DOHH2 (cell line): ENCODE data around the gene GALNT17.
"Not testable (repeated sequence)": the region's sequence is repeated elsewhere in the genome, so short reads cannot be mapped to it uniquely, and the experiment has no call there.

ENCODE experiments used
- H3F3A ChIP-seq: fragments of 200-600 bp; sonication (generic), shearing (Covaris generic); 2 replicates; pipeline ENCODE4 v1.6.0; 2016; ENCODE audit warnings: antibody characterized with exemption, mild to moderate bottlenecking; ENCODE audit not compliant: control insufficient read depth, insufficient read depth
- H3K27ac ChIP-seq: fragments of 200-600 bp; sonication (generic); 2 replicates; pipeline ENCODE4 v1.5.1; 2014; ENCODE audit warnings: low read depth, mild to moderate bottlenecking, low read length, moderate library complexity
- H3K27me3 ChIP-seq: fragments of 200-600 bp; sonication (generic); 2 replicates; pipeline ENCODE4 v1.6.1; 2014; ENCODE audit warnings: mild to moderate bottlenecking, low read length, mixed read lengths; ENCODE audit not compliant: control insufficient read depth
- H3K36me3 ChIP-seq: fragments of 200-600 bp; sonication (generic); 2 replicates; pipeline ENCODE4 v1.6.1; 2014; ENCODE audit warnings: mild to moderate bottlenecking, low read length, moderate library complexity, mixed read lengths; ENCODE audit not compliant: control insufficient read depth
- H3K4me1 ChIP-seq: fragments of 200-600 bp; sonication (generic); 2 replicates; pipeline ENCODE4 v1.6.1; 2014; ENCODE audit warnings: mild to moderate bottlenecking, low read length, mixed read lengths; ENCODE audit not compliant: control insufficient read depth
- H3K4me2 ChIP-seq: fragments of 200-600 bp; sonication (generic); 2 replicates; pipeline ENCODE4 v1.6.0; 2014; ENCODE audit warnings: mild to moderate bottlenecking, low read length, moderate library complexity
- H3K4me3 ChIP-seq: fragments of 200-600 bp; sonication (generic); 2 replicates; pipeline ENCODE4 v1.5.1; 2014; ENCODE audit warnings: mild to moderate bottlenecking, low read length, mixed read lengths
- H3K79me2 ChIP-seq: fragments of 200-600 bp; sonication (generic); 2 replicates; pipeline ENCODE4 v1.6.1; 2014; ENCODE audit warnings: mild to moderate bottlenecking, low read length, mixed read lengths; ENCODE audit not compliant: control insufficient read depth
- H3K9me2 ChIP-seq: fragments of 200-600 bp; sonication (generic); replicated peaks from 2 replicates; pipeline ENCODE4 v1.6.1; 2014; ENCODE audit warnings: mild to moderate bottlenecking, low read length, mixed read lengths; ENCODE audit not compliant: control insufficient read depth
- H3K9me3 ChIP-seq: fragments of 200-600 bp; sonication (generic); 2 replicates; pipeline ENCODE4 v1.6.1; 2014; ENCODE audit warnings: antibody characterized with exemption, low read length, mixed read lengths; ENCODE audit not compliant: control insufficient read depth, insufficient read depth
- H4K20me1 ChIP-seq: fragments of 200-600 bp; sonication (generic); 2 replicates; pipeline ENCODE4 v1.6.0; 2014; ENCODE audit warnings: low read depth, mild to moderate bottlenecking, antibody characterized with exemption, low read length, moderate library complexity; ENCODE audit not compliant: control insufficient read depth, insufficient read depth
- EZH2phosphoT487 ChIP-seq: fragments of 200-600 bp; sonication (generic); IDR thresholded peaks from 2 replicates; pipeline ENCODE4 v1.6.1; 2017; ENCODE audit warnings: borderline replicate concordance, mild to moderate bottlenecking, antibody characterized with exemption, low read length, moderate library complexity, mixed read lengths
- TF ChIP-seq, protein P1 (sequence below): fragments of 200-600 bp; sonication (generic); IDR thresholded peaks from one replicate; pipeline ENCODE4 v1.5.1; 2014; ENCODE audit warnings: antibody characterized with exemption, mild to moderate bottlenecking, low read depth, low read length; ENCODE audit not compliant: poor library complexity, severe bottlenecking

GALNT17 gene

DNA sequence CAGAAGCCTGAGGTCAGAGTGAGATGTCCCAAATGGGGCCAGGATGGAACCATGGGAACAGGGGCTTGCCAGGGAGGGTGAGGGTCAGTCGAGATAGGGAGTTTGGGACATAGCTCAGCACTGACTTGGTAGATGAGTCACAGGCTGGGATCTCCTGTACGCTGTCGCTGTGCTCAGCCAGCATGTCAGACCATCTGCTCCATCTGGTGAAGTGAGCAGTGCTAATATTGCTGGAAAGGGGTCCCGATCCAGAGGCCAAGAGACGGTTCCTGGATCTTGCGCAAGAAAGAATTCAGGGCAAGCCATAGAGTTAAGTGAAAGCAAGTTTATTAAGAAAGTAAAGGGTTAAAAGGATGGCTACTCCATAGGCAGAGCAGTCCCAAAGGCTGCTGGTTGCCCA is 505.6 kb downstream of the GALNT17 start:
- TF ChIP-seq EZH2phosphoT487 = no peak
- TF ChIP-seq, protein P1, sequence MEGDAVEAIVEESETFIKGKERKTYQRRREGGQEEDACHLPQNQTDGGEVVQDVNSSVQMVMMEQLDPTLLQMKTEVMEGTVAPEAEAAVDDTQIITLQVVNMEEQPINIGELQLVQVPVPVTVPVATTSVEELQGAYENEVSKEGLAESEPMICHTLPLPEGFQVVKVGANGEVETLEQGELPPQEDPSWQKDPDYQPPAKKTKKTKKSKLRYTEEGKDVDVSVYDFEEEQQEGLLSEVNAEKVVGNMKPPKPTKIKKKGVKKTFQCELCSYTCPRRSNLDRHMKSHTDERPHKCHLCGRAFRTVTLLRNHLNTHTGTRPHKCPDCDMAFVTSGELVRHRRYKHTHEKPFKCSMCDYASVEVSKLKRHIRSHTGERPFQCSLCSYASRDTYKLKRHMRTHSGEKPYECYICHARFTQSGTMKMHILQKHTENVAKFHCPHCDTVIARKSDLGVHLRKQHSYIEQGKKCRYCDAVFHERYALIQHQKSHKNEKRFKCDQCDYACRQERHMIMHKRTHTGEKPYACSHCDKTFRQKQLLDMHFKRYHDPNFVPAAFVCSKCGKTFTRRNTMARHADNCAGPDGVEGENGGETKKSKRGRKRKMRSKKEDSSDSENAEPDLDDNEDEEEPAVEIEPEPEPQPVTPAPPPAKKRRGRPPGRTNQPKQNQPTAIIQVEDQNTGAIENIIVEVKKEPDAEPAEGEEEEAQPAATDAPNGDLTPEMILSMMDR = no peak
- Histone ChIP-seq H3K79me2 (no peaks in the 10 kb centered on the region), H3K27me3 (no peaks in the 10 kb centered on the region), H3K4me1 (no peaks in the 10 kb centered on the region), H3K27ac (no peak overlapping the region), H4K20me1 (no peaks in the 10 kb centered on the region), H3K9me3 (peaks cover 9% of the 10 kb centered on the region; the same call in 1 of the 2 replicates), H3K4me2 (no peak overlapping the region), H3K4me3 (no peak overlapping the region), H3K9me2 (no peaks in the 10 kb centered on the region), H3K36me3 (no peaks in the 10 kb centered on the region), H3F3A (no peaks in the 10 kb centered on the region)

GRCh38 chr7:71638108-71638507 is 506.2 kb downstream of the GALNT17 start:
- H3K9me2 ChIP-seq = no peaks in the 10 kb centered on the region
- peaks cover 9% of the 10 kb centered on the region; the same call in 1 of the 2 replicates for H3K9me3 ChIP-seq
- no peak overlapping the region for H3K4me2 ChIP-seq
- no peaks in the 10 kb centered on the region for H3K79me2 ChIP-seq
- H3F3A ChIP-seq = no peaks in the 10 kb centered on the region
- H3K4me3 ChIP-seq = no peak overlapping the region
- H3K27me3 ChIP-seq = no peaks in the 10 kb centered on the region
- H3K36me3 ChIP-seq = no peaks in the 10 kb centered on the region
- no peak overlapping the region for H3K27ac ChIP-seq
- no peak for TF ChIP-seq EZH2phosphoT487
- TF ChIP-seq, protein P1 = no peak
- no peaks in the 10 kb centered on the region for H3K4me1 ChIP-seq
- H4K20me1 ChIP-seq = no peaks in the 10 kb centered on the region

DNA sequence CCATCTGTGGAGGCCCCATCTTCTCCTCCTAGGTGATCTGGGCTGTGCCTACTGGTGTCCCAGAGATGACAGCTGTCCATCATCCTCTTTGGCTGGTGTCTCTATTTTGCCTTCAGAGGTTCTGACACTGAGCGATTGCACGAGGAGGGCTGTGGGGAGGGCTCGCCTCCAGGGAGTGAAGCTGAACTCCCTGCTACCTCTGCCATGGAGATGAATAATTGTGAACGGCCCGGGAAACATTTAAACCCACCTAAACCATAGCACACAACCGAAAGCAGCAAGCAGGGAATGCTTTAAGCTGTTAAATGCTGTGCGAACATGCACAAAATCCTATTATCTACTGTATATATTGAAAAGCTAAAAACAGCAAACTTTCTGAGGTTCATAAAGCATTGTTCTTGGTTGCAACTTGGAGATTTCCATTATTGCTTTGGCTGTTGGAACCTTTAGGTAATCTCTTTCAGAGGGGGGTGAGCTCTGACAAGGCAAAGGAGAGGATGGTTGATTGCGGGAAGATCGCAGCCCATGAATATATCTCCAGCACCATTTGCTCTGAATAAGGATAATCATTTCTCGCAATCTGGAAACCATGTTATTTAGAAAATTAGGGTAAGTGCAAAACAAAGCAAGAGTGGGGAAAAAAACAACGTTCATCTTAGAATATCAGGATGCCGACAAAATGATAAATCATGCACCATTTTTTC is 507.6 kb downstream of the GALNT17 start:
- no peaks in the 10 kb centered on the region for H3K27me3 ChIP-seq
- TF ChIP-seq, protein P1 = no peak
- TF ChIP-seq EZH2phosphoT487 = no peak
- H3K4me3 ChIP-seq = no peak overlapping the region
- H3K4me2 ChIP-seq = no peak overlapping the region
- H3K27ac ChIP-seq = no peak overlapping the region
- H4K20me1 ChIP-seq = no peaks in the 10 kb centered on the region
- no peaks in the 10 kb centered on the region for H3K36me3 ChIP-seq
- H3K4me1 ChIP-seq = no peaks in the 10 kb centered on the region
- H3K79me2 ChIP-seq = no peaks in the 10 kb centered on the region
- no peaks in the 10 kb centered on the region for H3K9me2 ChIP-seq
- H3K9me3 ChIP-seq = peaks cover 9% of the 10 kb centered on the region; the same call in 1 of the 2 replicates
- no peaks in the 10 kb centered on the region for H3F3A ChIP-seq

GRCh38 chr7:71643031-71643430 is 511.1 kb downstream of the GALNT17 start:
- not testable (repeated sequence) for H3K4me1 ChIP-seq, H3F3A ChIP-seq, H3K27me3 ChIP-seq, H3K4me2 ChIP-seq, H3K27ac ChIP-seq, H3K9me2 ChIP-seq, H3K4me3 ChIP-seq, H4K20me1 ChIP-seq, H3K36me3 ChIP-seq, H3K79me2 ChIP-seq
- peaks cover 17% of the 10 kb centered on the region; the same call in 1 of the 2 replicates for H3K9me3 ChIP-seq
